Fibroblast of the aortic adventitia (primary cell): ENCODE results near the gene ARG2. TPM values are rescaled to one million over a fixed set of nuclear protein-coding genes. Genes with fewer than 3 reads are reported as not detected.
A peak's percentile ranks its signal among the peaks of the same experiment; 100 is the strongest.

Experiments used
- DNase-seq: peaks from one replicate; pipeline ENCODE4 v3.0.0-alpha.2; 2010; ENCODE audit warnings: low read depth
- H3K4me3 ChIP-seq: 2 replicates; pipeline ENCODE4 v1.5.1; 2011; ENCODE audit warnings: low read depth, mild to moderate bottlenecking, control low read depth, low read length, moderate library complexity
- CTCF ChIP-seq: IDR thresholded peaks from 2 replicates; pipeline ENCODE4 v1.5.1; 2011; ENCODE audit warnings: mild to moderate bottlenecking, low read length, control low read depth, inconsistent platforms; ENCODE audit not compliant: insufficient read depth
- total RNA-seq: library from RNA; depleted of rRNA; stranded (reverse); fragments of >200 nt; gene quantifications from 2 replicates; pipeline ENCODE4 v1.2.3, GENCODE V29; 2012; ENCODE audit warnings: low replicate concordance

Gene ARG2
- total RNA-seq, 1 donor = 7.0 TPM

- peak overlapping the region; percentile 89 for H3K4me3 ChIP-seq
- no peak for TF ChIP-seq CTCF
- DNase-seq = peak; percentile 3
Observed at GRCh38 chr14:67675219-67675582, 55.5 kb downstream of the ARG2 start.

- no peak for TF ChIP-seq CTCF
- no peak for DNase-seq
- no peak overlapping the region for H3K4me3 ChIP-seq
Observed at GRCh38 chr14:67679006-67679405, 59.3 kb downstream of the ARG2 start.

- DNase-seq = peak; percentile 88
- no peak overlapping the region for H3K4me3 ChIP-seq
- no peak for TF ChIP-seq CTCF
Observed at GRCh38 chr14:67680121-67680602, 60.4 kb downstream of the ARG2 start.

- H3K4me3 ChIP-seq = no peak overlapping the region
- DNase-seq = no peak
- TF ChIP-seq CTCF = no peak
Observed at GRCh38 chr14:67680941-67681340, 61.2 kb downstream of the ARG2 start.

- H3K4me3 ChIP-seq = no peak overlapping the region
- no peak for TF ChIP-seq CTCF
- no peak for DNase-seq
Observed at GRCh38 chr14:67683842-67684241, 64.1 kb downstream of the ARG2 start.

GRCh38 chr14:67690011-67690410, 70.3 kb downstream of the ARG2 start:
- DNase-seq = no peak
- TF ChIP-seq CTCF = no peak
- no peak overlapping the region for H3K4me3 ChIP-seq

GRCh38 chr14:67694791-67695393, 75.2 kb downstream of the ARG2 start:
- H3K4me3 ChIP-seq = peak overlapping the region; percentile 97
- DNase-seq = peak; percentile 87
- TF ChIP-seq CTCF = no peak
